GM18520 (cell line): ENCODE measurements around the gene HBZ.
"Not testable (repeated sequence)": the region's sequence is repeated elsewhere in the genome, so short reads cannot be mapped to it uniquely, and the experiment has no call there.

Experiments
- ATAC-seq: cut with Tn5 transposase; IDR thresholded peaks from one replicate; pipeline ENCODE4 v1.9.1; 2021; ENCODE audit not compliant: unreplicated experiment

HBZ gene

DNA sequence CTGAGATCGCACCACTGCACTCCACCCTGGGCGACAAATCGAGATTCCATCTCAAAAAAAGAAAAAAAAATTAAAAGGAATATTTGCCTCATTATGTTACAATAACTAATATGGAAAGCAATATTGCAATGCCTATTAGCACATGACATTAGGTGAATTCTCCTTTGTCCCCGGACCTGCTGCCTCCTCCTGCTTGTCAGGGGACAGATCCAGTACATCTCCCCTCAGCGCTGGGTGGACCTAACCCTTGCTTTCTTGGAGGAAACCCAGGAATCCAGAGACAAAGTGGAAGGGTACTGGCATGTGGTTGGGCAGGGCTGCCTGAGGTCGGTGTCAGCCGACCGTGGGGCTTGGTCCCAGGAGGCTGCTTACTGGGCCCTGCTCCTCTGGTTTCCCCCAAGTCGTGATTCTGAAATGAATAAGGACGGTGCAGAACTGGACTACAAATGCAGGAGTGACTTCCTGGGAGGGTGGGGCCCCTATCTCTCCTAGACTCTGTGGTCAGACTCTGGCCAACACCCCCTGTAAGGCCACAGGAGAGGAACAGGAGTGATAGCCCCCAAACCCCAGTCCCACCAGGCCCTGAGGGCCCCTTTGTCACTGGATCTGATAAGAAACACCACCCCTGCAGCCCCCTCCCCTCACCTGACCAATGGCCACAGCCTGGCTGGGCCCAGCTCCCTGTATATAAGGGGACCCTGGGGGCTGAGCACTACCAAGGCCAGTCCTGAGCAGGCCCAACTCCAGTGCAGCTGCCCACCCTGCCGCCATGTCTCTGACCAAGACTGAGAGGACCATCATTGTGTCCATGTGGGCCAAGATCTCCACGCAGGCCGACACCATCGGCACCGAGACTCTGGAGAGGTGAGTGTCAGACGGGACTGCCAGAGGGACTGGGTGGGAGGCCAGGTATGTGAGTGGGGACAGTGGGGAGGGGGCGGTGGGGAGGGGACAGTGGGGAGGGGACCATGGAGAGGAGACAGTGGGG is at the start of gene HBZ:
HBZ (plus strand) TSS at position 504 of the 988 bp plus-strand sequence; CDS start at position 770, 266 bp downstream.
- ATAC-seq, result no peak

GRCh38 chr16:104355-104754 is 48.1 kb upstream of the HBZ start:
- no peak for ATAC-seq

DNA sequence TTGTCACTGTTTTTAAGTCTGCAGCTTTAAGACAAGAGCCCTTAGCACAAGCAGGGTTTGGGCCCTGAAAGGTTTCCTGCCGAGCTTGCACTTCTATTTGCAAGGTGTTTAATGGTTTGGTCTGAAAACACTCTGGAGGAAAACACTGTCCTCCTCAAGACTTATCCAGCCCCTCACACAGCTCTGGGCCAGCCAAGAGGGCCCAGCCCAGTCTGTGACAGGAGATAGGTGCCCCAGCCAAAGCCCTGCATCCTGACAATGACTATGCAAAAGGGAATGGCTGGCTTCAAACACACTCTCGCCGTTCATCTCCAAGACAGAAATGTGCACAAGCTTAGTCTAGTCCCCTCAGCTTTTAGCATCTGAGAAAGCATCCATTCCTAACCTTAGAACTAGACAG is 47.5 kb upstream of the HBZ start:
- no peak for ATAC-seq

DNA sequence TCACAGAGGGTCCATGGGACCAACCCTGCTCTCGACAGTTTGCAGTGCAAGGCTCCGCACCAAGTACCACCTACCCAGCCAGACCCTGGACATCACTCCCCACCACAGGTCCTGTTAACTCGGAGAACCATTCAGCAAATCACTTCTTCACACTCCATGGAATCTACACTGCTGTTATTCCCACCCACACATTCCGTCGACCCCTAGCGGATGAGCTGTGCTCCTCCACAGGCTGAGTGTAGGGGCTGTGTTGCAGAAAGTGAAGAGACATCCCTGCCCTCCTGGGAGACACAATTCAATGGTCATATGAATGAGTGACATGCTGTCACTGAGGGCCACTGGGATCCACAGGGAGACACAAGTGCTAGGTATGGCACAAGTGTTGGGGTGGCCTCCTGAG is 46.9 kb upstream of the HBZ start:
- ATAC-seq, result no peak

DNA sequence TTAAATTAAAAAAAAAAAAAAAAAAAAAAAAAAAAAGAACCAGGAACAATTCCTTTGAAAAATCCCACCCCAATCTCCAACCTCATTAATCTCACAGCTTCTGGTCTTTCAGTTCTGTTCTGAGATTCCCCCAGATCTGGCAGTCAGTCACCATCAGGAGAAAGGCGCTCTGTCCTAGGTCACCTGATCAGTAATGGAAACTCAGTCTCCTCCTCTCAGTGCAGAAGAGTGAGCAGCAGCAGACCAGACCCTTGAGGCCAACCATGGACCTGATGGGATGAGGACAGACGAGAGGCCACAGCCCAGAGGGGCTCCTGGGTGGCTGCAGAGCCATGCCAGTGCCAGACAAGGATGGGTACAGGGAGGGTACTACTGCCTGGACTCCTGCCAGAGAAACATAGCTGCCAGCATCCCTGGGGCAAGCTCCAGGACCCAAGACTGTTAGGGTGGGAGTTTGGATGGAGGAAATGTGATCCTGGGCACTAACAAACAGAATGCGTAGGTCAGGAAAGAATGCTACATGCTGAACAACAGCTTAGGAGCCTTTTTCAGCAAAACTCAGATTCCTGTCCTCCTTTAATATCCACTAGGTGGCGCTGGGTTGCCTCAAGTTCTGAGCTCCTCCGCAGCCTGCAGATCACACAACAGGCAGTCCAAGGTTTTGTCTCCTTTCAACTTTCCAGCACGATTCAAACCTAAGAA is 45.7 kb upstream of the HBZ start:
- no peak for ATAC-seq

DNA sequence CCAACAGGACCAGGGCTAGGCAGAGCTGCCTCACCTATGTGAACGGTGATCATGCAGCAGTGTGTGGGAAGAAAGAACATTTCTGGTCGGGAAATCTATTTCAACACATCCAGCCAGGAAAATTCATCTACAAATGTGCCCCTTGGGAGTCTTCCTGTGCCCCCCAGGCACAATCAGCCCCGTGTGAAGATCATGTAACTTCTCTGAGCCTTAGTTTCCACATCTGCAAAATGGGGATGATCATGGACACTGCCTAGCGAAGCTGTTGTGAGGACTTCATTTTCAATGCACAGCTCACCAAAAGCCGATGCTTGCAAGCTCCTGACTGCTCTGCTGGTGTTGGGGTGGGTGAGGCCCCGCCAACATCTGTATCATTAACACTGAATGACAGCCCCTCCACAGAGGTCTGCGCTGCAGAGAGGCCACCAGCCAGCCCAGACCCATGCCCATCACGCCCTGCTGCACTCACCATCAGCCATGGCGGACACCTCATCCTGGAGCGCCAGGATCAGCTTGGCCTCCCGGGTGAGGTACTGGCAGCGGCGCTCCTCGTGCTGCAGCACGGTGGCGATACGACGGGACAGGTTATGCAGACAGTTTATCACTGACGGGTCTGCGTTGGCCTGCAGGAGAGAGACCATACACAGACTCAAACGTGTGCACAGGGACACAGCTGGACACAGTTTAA is 40.1 kb upstream of the HBZ start:
- ATAC-seq, result no peak

DNA sequence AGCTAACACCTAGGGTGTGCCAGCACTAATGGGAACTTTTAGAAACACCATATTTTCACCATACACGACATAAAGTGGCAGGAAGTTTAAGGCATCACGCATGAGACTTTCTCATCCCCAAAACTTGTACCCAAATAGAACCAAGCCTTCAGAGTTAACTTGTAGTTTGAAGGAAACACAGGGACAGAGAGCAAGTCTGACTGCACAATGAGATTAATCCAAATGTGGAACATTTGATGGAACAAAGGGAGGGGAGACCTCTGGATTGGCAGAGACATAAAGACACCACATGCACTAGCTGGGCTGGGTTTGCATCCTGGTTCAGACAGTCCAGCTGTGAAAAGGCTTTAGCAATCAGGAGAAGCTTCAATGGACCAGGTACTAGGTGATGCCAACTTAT is 38.1 kb upstream of the HBZ start:
- ATAC-seq, result no peak

GRCh38 chr16:116015-116414 is 36.4 kb upstream of the HBZ start:
- no peak for ATAC-seq

- ATAC-seq, result no peak
These were observed 34.8 kb upstream of the HBZ start for GRCh38 chr16:117379-118365.

- ATAC-seq, result no peak
These were observed 33.6 kb upstream of the HBZ start for GRCh38 chr16:118857-119256.

- no peak for ATAC-seq
These were observed 33.1 kb upstream of the HBZ start for GRCh38 chr16:119295-119694.

GRCh38 chr16:119835-120491 is 32.5 kb upstream of the HBZ start:
- no peak for ATAC-seq

- no peak for ATAC-seq
These were observed 31.7 kb upstream of the HBZ start for GRCh38 chr16:120756-121155.

- ATAC-seq, result no peak
These were observed 30.1 kb upstream of the HBZ start for GRCh38 chr16:122361-122760.

GRCh38 chr16:123558-124350 is 28.7 kb upstream of the HBZ start:
- not testable (repeated sequence) for ATAC-seq

DNA sequence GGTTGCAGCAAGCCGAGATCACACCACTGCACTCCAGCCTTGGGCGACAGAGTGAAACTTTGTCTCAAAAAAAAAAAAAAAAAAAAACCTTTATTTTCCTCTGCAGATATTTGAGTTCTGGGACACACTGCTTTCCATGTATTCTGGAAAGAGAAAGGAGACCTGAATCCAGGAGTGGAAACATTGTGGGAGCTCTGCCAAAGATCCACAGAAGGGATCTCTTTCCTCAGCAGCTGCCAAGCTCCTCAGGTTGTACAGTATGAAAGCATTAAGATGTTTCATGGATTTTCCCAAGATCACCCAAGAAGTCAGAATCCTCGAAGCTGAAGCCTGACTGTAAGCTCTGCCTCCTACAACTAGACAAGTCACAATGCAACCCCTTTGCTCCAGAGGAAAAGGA is 27.4 kb upstream of the HBZ start:
- no peak for ATAC-seq

DNA sequence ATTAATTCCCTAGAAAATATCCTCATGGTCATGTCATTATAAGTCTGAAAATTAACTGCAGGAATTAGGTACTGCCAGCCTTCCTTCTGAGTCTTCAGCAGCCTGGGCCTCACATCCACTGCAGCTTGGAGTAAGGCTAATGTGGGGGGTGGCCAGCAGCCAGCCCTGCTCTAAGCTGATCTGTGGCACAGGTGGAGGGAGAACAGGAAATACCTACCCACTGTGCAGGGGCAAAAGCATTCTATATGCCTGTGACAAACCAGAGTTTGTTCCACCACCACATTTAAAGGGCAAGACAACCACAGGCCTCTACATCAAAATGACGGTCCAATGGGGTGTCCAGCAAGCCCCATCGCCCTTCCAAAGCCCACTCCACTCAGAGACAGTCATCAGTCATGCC is 23.4 kb upstream of the HBZ start:
- ATAC-seq, result no peak

- no peak for ATAC-seq
These were observed 21.8 kb upstream of the HBZ start for GRCh38 chr16:130533-131173.

- no peak for ATAC-seq
These were observed 20.3 kb upstream of the HBZ start for GRCh38 chr16:132120-132519.
